ENCODE data around the gene ABCG8.

Gene ABCG8

DNA sequence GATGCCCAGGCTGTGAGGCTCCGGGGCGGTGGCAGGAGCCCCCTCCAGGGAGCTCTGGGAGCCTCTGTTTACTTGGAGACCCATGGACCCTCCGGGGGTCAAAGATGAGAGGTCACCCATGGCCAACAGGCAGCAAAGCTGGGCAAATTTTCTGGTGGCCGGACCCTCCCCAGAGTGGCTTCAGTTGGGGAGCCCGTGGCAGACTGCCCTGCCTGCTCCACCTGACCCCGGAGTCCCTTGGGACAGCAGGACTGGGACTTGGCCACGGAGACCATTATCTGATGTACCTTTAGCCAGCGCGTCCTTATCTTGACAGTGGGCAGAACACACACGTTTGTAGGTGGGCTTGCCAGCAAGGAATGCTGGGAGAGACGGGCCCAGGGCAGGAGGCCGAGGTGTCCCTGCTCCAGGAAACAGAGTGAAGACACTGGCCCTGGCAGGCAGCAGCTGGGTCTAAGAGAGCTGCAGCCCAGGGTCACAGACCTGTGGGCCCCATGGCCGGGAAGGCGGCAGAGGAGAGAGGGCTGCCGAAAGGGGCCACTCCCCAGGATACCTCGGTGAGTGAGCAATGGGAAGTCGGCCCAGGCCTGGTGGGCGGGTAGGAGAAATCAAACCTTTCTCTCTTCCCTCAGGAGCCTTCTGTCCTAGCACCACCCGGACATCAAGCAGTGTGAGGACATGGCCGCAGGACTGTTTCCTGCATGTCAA lies at the start of gene ABCG8, which contains the start of gene ABCG5:
Gene ABCG8, plus strand, starts transcription at position 412 of the 708 bp plus-strand sequence. Its CDS starts 83 bp downstream, at position 495.
Gene ABCG5, minus strand, starts transcription at position 280 of the 708 bp plus-strand sequence. Its CDS starts 160 bp downstream, at position 120.
- no peak for DNase-seq

GRCh38 chr2:43790147-43790546 lies 48.6 kb upstream of the ABCG8 start:
- DNase-seq, result no peak

DNA sequence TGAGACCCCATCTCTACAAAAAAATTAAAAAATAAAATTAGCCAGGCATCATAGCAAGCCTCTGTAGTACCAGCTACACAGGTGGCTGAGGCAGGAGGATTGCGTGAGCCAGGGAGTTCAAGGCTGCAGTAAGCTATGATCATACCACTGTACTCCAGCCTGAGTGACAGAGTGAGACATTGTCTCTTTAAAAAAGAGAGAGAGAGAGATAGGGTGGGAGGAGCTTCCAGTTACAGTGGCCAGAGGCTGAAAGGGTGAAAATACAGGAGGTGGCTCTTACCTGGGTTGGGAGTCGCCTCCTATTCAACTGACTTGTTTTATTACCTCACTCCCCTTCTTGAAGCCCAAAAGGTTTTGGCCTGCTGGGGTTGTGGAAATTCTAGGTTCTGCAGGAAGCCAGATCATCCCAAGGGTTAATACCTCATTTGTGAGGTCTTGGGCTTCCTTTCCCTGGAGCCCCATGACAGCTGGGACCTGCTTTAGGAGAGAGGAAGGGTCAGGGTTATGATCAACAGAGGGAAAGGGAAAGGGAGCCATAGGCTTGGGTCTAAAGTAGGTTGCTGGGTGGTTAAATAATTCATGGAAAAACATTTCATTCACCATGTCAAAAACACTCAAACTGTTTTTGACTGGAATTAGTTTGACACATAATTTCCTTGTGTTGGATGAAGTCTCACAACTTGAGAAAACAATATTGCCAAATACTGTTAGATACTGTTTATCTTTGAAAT lies 47.6 kb upstream of the ABCG8 start:
- no peak for DNase-seq

DNA sequence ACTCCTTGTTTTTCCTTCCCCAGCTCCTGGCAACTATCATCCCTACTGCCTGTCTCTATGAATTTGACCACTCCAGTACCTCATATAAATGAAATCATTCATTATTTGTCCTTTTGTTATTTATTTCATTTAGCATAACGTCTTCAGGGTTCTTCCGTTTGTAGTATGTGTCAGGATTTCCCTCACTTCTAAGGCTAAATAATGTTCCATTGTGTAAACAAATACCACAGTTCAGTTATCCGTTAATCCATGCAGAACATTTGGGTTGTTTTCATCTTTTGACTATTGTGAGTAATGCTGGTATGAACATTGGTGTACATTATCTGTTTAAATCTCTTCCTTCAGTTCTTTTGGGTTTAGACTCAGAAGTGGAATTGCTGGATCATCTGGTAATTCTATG lies 46.1 kb upstream of the ABCG8 start:
- DNase-seq, result no peak

GRCh38 chr2:43794956-43795355 lies 43.8 kb upstream of the ABCG8 start:
- DNase-seq, result no peak

- DNase-seq, result no peak
Measured at GRCh38 chr2:43796206-43796605, 42.6 kb upstream of the ABCG8 start.

DNA sequence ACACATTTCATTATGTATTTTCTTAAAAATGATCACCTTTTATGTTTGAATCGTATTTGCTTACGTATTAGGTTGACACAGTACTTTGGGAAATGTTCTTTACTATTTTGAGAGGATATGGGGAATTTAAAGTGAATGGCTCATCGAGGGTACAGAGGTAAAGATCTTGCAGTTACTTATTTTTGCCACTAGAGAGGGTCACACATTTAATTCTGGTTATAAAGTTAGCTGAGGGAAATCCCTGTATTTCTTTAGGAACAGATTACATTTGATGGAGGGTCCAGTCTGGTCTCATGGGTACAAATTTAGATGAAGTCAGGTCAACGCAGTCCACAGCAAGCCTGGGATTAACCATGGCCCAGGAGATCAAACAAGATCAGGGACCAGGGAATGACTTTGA lies 40.5 kb upstream of the ABCG8 start:
- no peak for DNase-seq

- no peak for DNase-seq
Measured at GRCh38 chr2:43800894-43801293, 37.9 kb upstream of the ABCG8 start.

GRCh38 chr2:43802135-43802534 lies 36.6 kb upstream of the ABCG8 start:
- DNase-seq, result no peak

- DNase-seq, result no peak
Measured at GRCh38 chr2:43803113-43803512, 35.7 kb upstream of the ABCG8 start.

DNA sequence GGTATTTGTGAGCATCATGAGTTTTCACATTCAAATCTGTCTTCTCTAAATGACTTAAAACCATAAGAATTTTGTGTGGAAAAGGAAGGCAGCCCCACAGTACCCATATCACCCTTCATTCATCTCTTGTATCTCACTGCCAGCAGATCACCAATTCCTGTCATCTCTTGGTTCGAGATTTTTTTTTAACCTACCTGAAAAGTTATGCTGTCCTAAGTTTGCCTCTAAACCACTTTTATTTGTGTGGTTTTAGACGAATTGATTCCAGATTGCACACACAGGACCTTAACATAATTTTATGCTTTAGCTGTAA lies 32.1 kb upstream of the ABCG8 start:
- DNase-seq, result no peak

GRCh38 chr2:43810452-43810851 lies 28.3 kb upstream of the ABCG8 start:
- DNase-seq, result no peak

DNA sequence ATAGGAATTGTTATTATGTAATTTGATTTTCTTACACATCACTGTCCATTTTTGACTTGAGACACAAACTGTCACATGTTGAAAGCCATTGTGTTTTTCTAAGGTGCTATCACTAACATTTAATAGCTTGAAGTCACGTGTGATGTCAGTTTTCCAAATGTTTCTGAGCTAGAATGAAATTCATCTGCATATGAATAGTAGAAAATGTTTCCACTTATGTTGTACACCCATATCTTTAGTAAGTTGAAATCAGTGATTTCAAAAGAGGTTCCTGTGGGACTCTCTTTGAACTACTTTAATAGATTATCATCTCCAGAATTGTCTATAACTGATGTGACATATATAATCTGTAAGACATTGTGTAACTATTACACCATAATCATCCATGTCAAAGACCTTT lies 27.9 kb upstream of the ABCG8 start:
- no peak for DNase-seq

- DNase-seq, result no peak
Measured at GRCh38 chr2:43812006-43812405, 26.8 kb upstream of the ABCG8 start.

DNA sequence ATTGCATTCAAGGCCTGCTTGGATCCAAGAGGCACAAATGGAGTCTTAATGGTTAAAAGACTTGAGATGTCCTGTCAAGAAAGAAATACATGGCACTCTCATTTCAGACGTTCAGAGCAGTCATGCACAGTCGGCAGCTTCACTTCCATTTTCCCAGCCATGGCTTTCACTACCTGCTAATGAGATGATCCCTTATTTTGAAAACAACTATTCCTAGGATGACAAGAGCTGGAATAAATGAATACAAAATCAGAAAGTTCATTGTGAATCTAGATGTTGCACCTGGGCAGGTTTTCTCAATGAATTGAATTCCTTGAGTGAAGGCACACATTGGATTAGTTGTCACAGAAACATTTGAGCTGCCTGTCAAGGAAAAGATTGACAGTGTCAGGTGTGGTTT lies 25.8 kb upstream of the ABCG8 start:
- no peak for DNase-seq

DNA sequence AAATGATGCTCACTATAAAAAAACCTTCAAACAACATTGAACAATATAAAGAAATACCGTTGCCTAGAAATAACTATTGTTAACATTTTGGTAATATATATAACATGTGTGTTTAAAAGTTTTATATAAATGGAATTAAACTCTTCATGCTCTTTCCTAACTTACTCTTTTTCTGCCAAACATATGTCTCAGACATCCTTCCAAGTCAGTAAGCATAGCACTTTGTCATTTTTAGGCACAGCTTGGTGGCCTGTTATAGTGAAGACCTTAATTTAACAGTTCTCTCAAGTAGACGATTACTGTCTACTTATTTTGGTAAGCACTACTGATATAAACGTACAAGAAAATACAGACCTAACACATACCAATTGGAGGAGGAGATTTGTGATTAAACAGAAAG lies 24.1 kb upstream of the ABCG8 start:
- no peak for DNase-seq

DNA sequence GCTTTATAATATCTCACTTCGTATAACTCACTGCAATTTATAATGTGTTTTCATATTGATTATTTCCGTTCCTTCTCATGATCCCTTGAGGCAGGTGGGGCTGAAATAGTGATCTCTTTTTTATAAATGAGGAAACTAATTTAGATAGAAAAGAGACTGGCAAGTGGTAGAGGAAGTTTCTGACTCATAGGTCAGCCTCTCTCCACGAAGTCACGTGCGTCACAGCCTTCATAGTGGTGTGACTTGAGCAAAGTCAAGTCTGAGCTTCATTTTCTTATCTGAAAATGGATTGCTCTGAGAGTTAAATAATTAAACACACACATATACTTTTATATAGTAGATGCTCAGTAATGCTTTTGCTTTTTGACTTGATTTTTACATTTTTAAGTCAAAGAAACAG lies 20.0 kb upstream of the ABCG8 start:
- no peak for DNase-seq

GRCh38 chr2:43819491-43820163 lies 19.1 kb upstream of the ABCG8 start:
- DNase-seq, result no peak

DNA sequence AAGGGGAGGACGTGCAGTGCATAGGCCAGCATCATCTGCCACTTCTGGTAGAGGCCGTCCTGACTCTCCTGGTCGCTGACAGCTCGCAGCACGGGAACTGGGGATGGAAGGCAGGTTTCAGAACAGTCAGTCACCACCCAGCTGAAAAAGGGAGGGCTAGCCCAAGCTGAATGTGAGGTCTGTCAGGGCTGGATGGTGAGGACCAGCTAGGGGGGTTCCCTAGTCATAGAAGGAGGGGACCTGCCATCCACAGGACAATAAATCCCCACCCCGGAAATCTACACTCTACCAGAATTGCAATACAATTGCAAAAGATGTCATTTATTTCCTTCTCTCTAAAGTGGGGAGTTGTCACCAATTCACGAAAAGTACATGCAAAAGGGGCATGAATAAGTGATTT lies 15.9 kb upstream of the ABCG8 start:
- no peak for DNase-seq

- DNase-seq, result no peak
Measured at GRCh38 chr2:43823751-43824150, 15.0 kb upstream of the ABCG8 start.

- no peak for DNase-seq
Measured at GRCh38 chr2:43824512-43824911, 14.3 kb upstream of the ABCG8 start.

GRCh38 chr2:43824951-43825493 lies 13.7 kb upstream of the ABCG8 start:
- DNase-seq, result no peak

GRCh38 chr2:43825841-43826240 lies 12.9 kb upstream of the ABCG8 start:
- DNase-seq, result no peak
